ENCODE data around the gene DES. TPM values are rescaled to one million over a fixed set of nuclear protein-coding genes. Genes with fewer than 3 reads are reported as not detected.
A peak's percentile ranks its signal among the peaks of the same experiment; 100 is the strongest.

The DES gene
- total RNA-seq, 5 donors from 2014 or later (not counting 1 experiment from before 2014, with no cell fraction given) = 0.98 to 1.3 (median 1.3) TPM; not detected in 2

GRCh38 chr2:219452361-219453317 is 34.5 kb downstream of the DES start:
- Mint-ChIP-seq H3K9me3 (no peaks in the 10 kb centered on the region), H3K27ac (no peak overlapping the region), H3K4me3 (peak overlapping the region in 1 of 3 donors; percentile 5), H3K36me3 (no peaks in the 10 kb centered on the region), H3K4me1 (peaks cover 6 to 27% (median 18%) of the 10 kb centered on the region in 3 donors), H3K27me3 (peaks cover 6 to 34% of the 10 kb centered on the region in 2 donors)
- Histone ChIP-seq H3K9me3 (no peaks in the 10 kb centered on the region), H3K4me1 (ENCODE audit: control insufficient read depth in 1 of 2, extremely low read depth in 1 of 2, insufficient read depth in 2 of 2, low read length in 2 of 2) (peaks cover 6 to 33% of the 10 kb centered on the region in 2 experiments), H3K27me3 (replicated peaks in 1 of 2; ENCODE audit: control insufficient read depth in 2 of 2, extremely low read depth in 1 of 2, insufficient read depth in 2 of 2, low read length in 1 of 2) (peaks cover 0 to 47% of the 10 kb centered on the region in 2 experiments), H3K4me3 (ENCODE audit: control insufficient read depth in 1 of 2, extremely low read depth in 1 of 2, low read length in 1 of 2) (no peak overlapping the region), H3K36me3 (ENCODE audit: control insufficient read depth in 2 of 2, extremely low read depth in 1 of 2, insufficient read depth in 1 of 2, low read length in 1 of 2) (no peaks in the 10 kb centered on the region), H3K27ac (ENCODE audit: low read length) (no peak overlapping the region)
- no peak for DNase-seq
- no peak for ATAC-seq (replicated peaks in 1 of 4)
- POLR2A ChIA-PET = interaction anchor here in 1 of 2 donors (0.7 kb wide), 1 partner anchor 205 kb away, joined by 3 read pairs; no protein-coding TSS in a partner anchor
- CTCF ChIA-PET = interaction anchor here in 1 of 2 donors (0.5 kb wide), 1 partner anchor 64 kb away, joined by 3 read pairs; no protein-coding TSS in a partner anchor
- WGBS (ENCODE audit: insufficient coverage) = 86% methylated on average over 14 of the region's 23 CpGs

GRCh38 chr2:219453671-219454590 is 35.8 kb downstream of the DES start:
- peaks cover 6 to 32% of the 10 kb centered on the region in 2 experiments for H3K4me1 ChIP-seq (ENCODE audit: control insufficient read depth in 1 of 2, extremely low read depth in 1 of 2, insufficient read depth in 2 of 2, low read length in 2 of 2)
- no peak overlapping the region for H3K27ac ChIP-seq (ENCODE audit: low read length)
- no peaks in the 10 kb centered on the region for H3K36me3 Mint-ChIP-seq
- no peak overlapping the region for H3K27ac Mint-ChIP-seq
- POLR2A ChIA-PET = no interaction called here
- peaks cover 11 to 34% (median 23%) of the 10 kb centered on the region in 3 donors for H3K4me1 Mint-ChIP-seq
- H3K27me3 Mint-ChIP-seq = peaks cover 6 to 32% of the 10 kb centered on the region in 2 donors
- CTCF ChIA-PET = interaction anchor here in 1 of 2 donors (0.6 kb wide), 2 partner anchors 47 to 452 kb away, joined by 3 to 4 read pairs; no protein-coding TSS in a partner anchor
- ATAC-seq (replicated peaks in 1 of 4) = no peak
- H3K4me3 Mint-ChIP-seq = no peak overlapping the region
- no peak overlapping the region for H3K4me3 ChIP-seq (ENCODE audit: control insufficient read depth in 1 of 2, extremely low read depth in 1 of 2, low read length in 1 of 2)
- no peaks in the 10 kb centered on the region for H3K36me3 ChIP-seq (ENCODE audit: control insufficient read depth in 2 of 2, extremely low read depth in 1 of 2, insufficient read depth in 1 of 2, low read length in 1 of 2)
- H3K27me3 ChIP-seq (replicated peaks in 1 of 2; ENCODE audit: control insufficient read depth in 2 of 2, extremely low read depth in 1 of 2, insufficient read depth in 2 of 2, low read length in 1 of 2) = peaks cover 0 to 40% of the 10 kb centered on the region in 2 experiments
- WGBS (ENCODE audit: insufficient coverage) = 86% methylated on average over 2 of the region's 10 CpGs
- DNase-seq = no peak
- no peaks in the 10 kb centered on the region for H3K9me3 ChIP-seq
- no peaks in the 10 kb centered on the region for H3K9me3 Mint-ChIP-seq

GRCh38 chr2:219455581-219455980 is 37.4 kb downstream of the DES start:
- Mint-ChIP-seq H3K36me3 (no peaks in the 10 kb centered on the region), H3K27me3 (peaks cover 0 to 21% of the 10 kb centered on the region in 2 donors), H3K27ac (no peak overlapping the region), H3K9me3 (no peaks in the 10 kb centered on the region), H3K4me3 (no peak overlapping the region), H3K4me1 (peaks cover 5 to 25% (median 19%) of the 10 kb centered on the region in 3 donors)
- ATAC-seq (replicated peaks in 1 of 4) (peak in 1 of 4 experiments; percentile 56), DNase-seq (no peak)
- H3K36me3 ChIP-seq (ENCODE audit: control insufficient read depth in 2 of 2, extremely low read depth in 1 of 2, insufficient read depth in 1 of 2, low read length in 1 of 2) = no peaks in the 10 kb centered on the region
- H3K9me3 ChIP-seq = no peaks in the 10 kb centered on the region
- no peak overlapping the region for H3K27ac ChIP-seq (ENCODE audit: low read length)
- ChIA-PET POLR2A (interaction anchor here in 1 of 2 donors (0.6 kb wide), 1 partner anchor 14 kb away, joined by 3 read pairs; no protein-coding TSS in a partner anchor), CTCF (no interaction called here)
- H3K4me3 ChIP-seq (ENCODE audit: control insufficient read depth in 1 of 2, extremely low read depth in 1 of 2, low read length in 1 of 2) = no peak overlapping the region
- whole genome bisulfite sequencing (ENCODE audit: insufficient coverage) = 40% methylated on average over 1 of the region's 6 CpGs
- H3K4me1 ChIP-seq (ENCODE audit: control insufficient read depth in 1 of 2, extremely low read depth in 1 of 2, insufficient read depth in 2 of 2, low read length in 2 of 2) = peaks cover 6 to 28% of the 10 kb centered on the region in 2 experiments
- peaks cover 0 to 42% of the 10 kb centered on the region in 2 experiments for H3K27me3 ChIP-seq (replicated peaks in 1 of 2; ENCODE audit: control insufficient read depth in 2 of 2, extremely low read depth in 1 of 2, insufficient read depth in 2 of 2, low read length in 1 of 2)

- Histone ChIP-seq H3K4me3 (ENCODE audit: control insufficient read depth in 1 of 2, extremely low read depth in 1 of 2, low read length in 1 of 2) (no peak overlapping the region), H3K4me1 (ENCODE audit: control insufficient read depth in 1 of 2, extremely low read depth in 1 of 2, insufficient read depth in 2 of 2, low read length in 2 of 2) (peaks cover 0 to 14% of the 10 kb centered on the region in 2 experiments), H3K27me3 (replicated peaks in 1 of 2; ENCODE audit: control insufficient read depth in 2 of 2, extremely low read depth in 1 of 2, insufficient read depth in 2 of 2, low read length in 1 of 2) (peaks cover 0 to 21% of the 10 kb centered on the region in 2 experiments), H3K9me3 (no peaks in the 10 kb centered on the region), H3K27ac (ENCODE audit: low read length) (no peak overlapping the region), H3K36me3 (ENCODE audit: control insufficient read depth in 2 of 2, extremely low read depth in 1 of 2, insufficient read depth in 1 of 2, low read length in 1 of 2) (no peaks in the 10 kb centered on the region)
- H3K9me3 Mint-ChIP-seq = no peaks in the 10 kb centered on the region
- DNase-seq (peak in 1 of 35 experiments; percentile 22), ATAC-seq (replicated peaks in 1 of 4) (peak in 3 of 4 experiments; percentile 33 to 66 (median 55))
- ChIA-PET CTCF (interaction anchor here (0.6 to 1.1 kb wide), 3 partner anchors 55 to 73 kb away, joined by 3 to 5 read pairs (median 3); no protein-coding TSS in a partner anchor), POLR2A (no interaction called here)
- peaks cover 0 to 9% of the 10 kb centered on the region in 2 donors for H3K27me3 Mint-ChIP-seq
- no peak overlapping the region for H3K4me3 Mint-ChIP-seq
- 47% methylated on average over 4 of the region's 5 CpGs for WGBS (ENCODE audit: insufficient coverage)
- no peaks in the 10 kb centered on the region for H3K36me3 Mint-ChIP-seq
- H3K4me1 Mint-ChIP-seq = peaks cover 5 to 17% (median 9%) of the 10 kb centered on the region in 3 donors
- no peak overlapping the region for H3K27ac Mint-ChIP-seq
These were observed 39.7 kb downstream of the DES start for GRCh38 chr2:219457784-219458369.

- Histone ChIP-seq H3K27ac (ENCODE audit: low read length) (no peak overlapping the region), H3K36me3 (ENCODE audit: control insufficient read depth in 2 of 2, extremely low read depth in 1 of 2, insufficient read depth in 1 of 2, low read length in 1 of 2) (no peaks in the 10 kb centered on the region), H3K27me3 (replicated peaks in 1 of 2; ENCODE audit: control insufficient read depth in 2 of 2, extremely low read depth in 1 of 2, insufficient read depth in 2 of 2, low read length in 1 of 2) (peaks cover 0 to 13% of the 10 kb centered on the region in 2 experiments), H3K9me3 (no peaks in the 10 kb centered on the region), H3K4me1 (ENCODE audit: control insufficient read depth in 1 of 2, extremely low read depth in 1 of 2, insufficient read depth in 2 of 2, low read length in 2 of 2) (peaks cover 0 to 13% of the 10 kb centered on the region in 2 experiments), H3K4me3 (ENCODE audit: control insufficient read depth in 1 of 2, extremely low read depth in 1 of 2, low read length in 1 of 2) (no peak overlapping the region)
- peaks cover 0 to 3% of the 10 kb centered on the region in 2 donors for H3K27me3 Mint-ChIP-seq
- no peaks in the 10 kb centered on the region for H3K9me3 Mint-ChIP-seq
- no peak overlapping the region for H3K27ac Mint-ChIP-seq
- DNase-seq (no peak), ATAC-seq (replicated peaks in 1 of 4) (no peak)
- H3K4me1 Mint-ChIP-seq = peaks cover 5 to 9% (median 5%) of the 10 kb centered on the region in 3 donors
- ChIA-PET CTCF (interaction anchor here (0.5 to 1.5 kb wide), 4 partner anchors 30 to 1150 kb away, joined by 3 to 7 read pairs (median 5); no protein-coding TSS in a partner anchor), POLR2A (no interaction called here)
- WGBS (ENCODE audit: insufficient coverage) = 85% methylated on average over 7 of the region's 8 CpGs
- H3K4me3 Mint-ChIP-seq = no peak overlapping the region
- H3K36me3 Mint-ChIP-seq = no peaks in the 10 kb centered on the region
These were observed 40.8 kb downstream of the DES start for GRCh38 chr2:219458996-219459395.

All from T-cell (primary cell).